Pericardium fibroblast (primary cell): ENCODE data around the gene MAFB. TPM values are rescaled to one million over a fixed set of nuclear protein-coding genes. Genes with fewer than 3 reads are reported as not detected.

ENCODE experiments used
- total RNA-seq: library from RNA; depleted of rRNA; stranded (reverse); fragments of >200 nt; gene quantifications from 2 replicates; pipeline ENCODE4 v1.2.3, GENCODE V29; 2015

MAFB gene
- total RNA-seq: 1.1 and 3.7 TPM in 2 replicates

GRCh38 chr20:40689100-40689942, at the start of gene MAFB:
Gene MAFB, minus strand, starts transcription at chr20:40689236. Its CDS starts 386 bp downstream, at chr20:40688850.

